HG03045 (cell line): ENCODE data around the gene RAET1L.
A peak's percentile ranks its signal among the peaks of the same experiment; 100 is the strongest.
"Not testable (repeated sequence)": the region's sequence is repeated elsewhere in the genome, so short reads cannot be mapped to it uniquely, and the experiment has no call there.

Experiments
- ATAC-seq: cut with Tn5 transposase; IDR thresholded peaks from one replicate; pipeline ENCODE4 v1.9.1; 2021; ENCODE audit warnings: mild to moderate bottlenecking, moderate library complexity; ENCODE audit not compliant: unreplicated experiment

Gene RAET1L

DNA sequence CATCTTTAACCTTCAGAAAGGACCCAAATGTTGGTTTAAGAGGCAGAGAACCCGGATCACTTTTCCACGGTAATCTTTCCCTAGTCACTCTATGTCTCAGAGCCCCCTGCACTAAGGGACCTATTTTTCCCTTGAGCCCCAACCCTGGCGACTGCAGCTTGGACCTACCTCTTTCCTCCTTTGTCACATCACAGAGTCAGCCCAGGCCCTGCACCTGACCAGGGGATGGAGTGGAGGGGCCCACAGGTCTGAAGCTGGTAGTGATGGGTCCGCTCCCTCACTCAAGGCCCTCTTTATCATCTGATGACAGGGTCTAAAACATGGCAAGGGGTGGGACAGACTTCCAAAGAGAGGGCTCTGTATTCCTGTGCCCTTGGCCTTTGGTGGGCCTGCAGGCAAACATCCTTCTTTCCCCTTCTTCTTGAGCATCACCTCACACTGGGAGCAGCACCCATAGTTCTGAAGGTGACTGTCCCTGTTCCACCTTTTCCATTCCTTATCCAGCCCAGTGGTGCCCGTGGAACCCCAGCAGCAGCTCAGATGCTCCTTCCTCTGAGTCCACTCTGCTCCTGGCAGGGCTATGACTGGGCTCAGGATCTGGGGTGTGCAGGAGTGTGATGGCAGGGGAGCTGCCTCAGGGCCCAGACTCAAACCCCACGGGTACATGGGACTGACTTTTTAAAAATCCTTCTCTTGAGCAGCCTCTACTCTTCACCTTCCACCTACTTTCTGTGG lies 6.3 kb downstream of the RAET1L start:
- ATAC-seq = no peak

DNA sequence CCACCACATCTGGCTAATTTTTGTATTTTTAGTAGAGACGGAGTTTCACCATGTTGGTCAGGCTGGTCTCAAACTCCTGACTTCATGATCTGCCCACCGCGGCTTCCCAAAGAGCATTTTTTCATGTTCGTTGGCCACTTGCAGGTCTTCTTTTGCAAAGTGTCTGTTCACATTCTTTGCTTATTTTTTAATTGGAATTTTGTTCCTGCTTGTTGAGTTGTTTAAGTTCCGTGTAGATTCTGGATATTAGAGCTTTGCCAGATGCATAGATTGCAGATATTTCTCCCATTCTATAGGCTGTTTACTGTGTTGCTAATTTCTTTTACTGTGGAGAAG lies 8.2 kb downstream of the RAET1L start:
- not testable (repeated sequence) for ATAC-seq

DNA sequence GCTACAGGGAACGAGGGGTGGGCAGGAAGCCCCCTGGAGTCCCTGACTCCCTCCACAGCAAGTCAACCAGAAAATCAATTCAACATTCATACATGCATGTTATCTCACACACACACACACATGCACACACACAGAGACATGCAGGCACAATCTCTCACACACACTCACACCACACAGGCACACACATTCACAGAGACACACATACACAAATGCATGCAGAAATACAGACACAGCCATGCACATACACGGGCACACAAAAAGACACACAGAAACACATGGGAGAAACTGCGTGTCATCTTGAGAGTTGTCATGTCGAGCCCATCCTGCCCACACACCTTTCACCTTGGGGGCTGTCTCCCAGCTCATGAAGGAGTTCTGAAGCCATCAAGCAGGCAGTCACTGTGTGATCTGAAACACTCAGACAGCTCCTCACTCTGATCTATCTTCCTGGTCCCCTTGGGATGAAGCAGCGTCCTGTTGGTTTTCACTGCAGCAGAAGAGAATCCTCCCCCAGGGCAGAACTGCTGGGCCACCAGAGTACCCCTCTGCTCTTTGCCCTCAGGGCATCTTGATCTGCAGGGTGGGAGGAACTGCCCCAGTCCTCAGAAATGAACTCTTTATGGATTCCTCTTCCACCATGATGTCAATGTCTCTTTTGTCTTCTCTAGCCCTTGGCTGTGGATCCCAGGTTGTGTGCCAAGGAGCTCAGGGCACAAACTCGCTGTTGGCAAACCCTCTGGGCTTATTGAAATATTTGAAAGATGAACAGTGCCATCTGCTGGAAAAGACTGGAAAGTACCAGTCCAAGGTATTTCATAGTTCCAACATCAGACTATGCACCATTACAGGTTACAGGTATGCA lies 8.8 kb downstream of the RAET1L start:
- ATAC-seq = no peak

DNA sequence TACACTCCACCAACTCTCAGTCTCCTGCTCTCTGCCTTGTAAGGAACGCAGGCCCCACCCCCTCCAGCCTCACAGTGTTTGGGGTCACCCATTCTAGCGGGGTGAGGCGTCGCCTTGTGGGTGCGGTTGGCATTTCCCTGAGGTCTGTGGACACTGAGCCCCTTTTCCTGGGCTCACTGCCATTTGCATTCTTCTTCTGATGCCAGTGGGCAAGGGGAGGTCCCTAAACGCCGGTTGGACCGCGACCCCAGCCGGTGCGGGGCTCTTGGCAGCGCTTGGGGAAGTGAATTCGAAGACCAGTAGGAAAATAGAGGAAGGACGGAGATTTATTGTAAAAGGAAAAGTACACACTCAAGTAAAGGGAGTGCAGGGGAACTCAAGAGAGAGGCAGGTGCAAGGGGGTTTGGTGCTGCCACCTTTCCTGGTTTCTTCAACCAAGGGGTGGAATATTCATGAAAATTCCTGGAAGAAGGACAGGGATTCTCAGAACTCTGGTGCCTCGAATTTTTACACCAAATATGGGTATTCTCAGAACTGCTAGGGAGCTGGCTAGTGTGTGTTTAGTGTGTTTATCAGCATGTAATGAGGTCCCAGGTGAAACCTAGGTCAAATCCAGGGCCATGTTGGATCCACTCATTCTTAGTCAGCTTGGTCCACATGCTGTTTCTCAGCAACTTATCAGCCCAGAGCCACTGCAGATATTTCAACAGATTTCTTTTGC lies 9.9 kb downstream of the RAET1L start:
- not testable (repeated sequence) for ATAC-seq

DNA sequence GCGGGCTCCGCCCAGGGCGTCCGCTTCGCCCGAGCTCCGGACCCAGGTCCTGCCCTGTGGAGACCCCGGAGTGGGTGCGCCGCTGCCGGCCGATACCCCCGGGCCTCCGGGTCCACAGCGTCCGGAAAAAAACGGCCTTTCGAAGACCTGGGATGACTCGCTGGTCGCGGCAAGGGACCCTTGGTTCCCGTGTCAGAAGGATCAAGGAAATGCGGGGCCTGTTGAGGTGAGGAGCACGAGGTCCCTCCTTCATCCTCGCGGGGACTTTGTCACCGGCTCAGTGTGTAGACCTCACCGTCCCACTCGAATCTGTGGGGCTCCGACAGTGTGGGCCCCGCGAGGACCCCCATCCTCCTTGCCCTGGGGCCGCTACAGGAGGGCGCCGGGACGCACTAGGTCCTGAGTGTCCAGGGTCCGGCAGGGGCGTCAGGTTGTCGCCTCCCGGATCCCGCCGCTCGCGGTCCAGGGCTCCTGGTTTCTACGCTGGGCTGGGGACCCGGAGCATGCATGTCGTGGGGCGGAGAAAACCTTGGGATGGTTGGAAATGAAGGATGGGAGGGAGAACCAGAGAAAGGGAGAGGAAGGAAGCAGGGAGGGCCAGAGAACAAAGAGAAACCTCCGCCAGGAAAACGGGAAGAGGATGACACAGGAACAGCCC lies 10.6 kb downstream of the RAET1L start:
- ATAC-seq = not testable (repeated sequence)

DNA sequence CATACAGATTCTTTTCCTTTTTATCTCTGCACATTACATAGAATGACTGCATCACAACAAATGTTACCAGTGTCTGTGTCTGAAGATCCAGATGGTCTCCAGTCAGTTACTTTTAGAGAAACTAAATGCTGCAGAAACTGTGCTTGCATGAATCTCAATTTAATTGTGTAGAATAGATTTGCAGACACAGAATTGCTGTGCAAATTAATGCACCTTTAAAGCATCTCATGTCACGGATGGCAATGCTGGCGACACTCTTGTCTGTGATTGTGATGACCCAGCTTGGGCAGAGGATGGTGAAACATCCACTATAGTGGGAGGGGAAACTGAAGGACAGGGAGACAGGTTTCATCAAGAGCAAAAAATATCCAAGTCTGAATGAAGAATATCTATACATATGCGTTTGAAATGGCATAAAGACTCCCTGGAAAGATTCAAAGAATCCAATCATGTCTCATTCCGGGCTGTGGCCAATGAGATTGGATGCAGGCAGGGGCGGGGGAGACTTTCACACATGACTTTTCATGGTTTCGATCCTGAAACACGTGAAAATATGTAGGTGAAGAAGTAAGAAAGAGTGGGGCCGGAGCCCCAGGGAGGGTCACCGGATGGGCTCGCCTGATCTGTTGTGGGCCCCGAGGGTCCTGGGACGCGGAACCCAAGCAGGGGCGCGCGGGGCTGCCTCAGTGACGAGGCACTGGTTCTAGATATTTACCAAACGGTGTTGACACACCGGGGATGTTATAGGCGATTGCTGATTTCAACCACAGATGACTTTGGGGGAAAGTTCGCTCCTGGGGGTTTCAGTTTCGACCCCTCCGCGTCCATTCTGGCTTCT lies 11.3 kb downstream of the RAET1L start:
- not testable (repeated sequence) for ATAC-seq

DNA sequence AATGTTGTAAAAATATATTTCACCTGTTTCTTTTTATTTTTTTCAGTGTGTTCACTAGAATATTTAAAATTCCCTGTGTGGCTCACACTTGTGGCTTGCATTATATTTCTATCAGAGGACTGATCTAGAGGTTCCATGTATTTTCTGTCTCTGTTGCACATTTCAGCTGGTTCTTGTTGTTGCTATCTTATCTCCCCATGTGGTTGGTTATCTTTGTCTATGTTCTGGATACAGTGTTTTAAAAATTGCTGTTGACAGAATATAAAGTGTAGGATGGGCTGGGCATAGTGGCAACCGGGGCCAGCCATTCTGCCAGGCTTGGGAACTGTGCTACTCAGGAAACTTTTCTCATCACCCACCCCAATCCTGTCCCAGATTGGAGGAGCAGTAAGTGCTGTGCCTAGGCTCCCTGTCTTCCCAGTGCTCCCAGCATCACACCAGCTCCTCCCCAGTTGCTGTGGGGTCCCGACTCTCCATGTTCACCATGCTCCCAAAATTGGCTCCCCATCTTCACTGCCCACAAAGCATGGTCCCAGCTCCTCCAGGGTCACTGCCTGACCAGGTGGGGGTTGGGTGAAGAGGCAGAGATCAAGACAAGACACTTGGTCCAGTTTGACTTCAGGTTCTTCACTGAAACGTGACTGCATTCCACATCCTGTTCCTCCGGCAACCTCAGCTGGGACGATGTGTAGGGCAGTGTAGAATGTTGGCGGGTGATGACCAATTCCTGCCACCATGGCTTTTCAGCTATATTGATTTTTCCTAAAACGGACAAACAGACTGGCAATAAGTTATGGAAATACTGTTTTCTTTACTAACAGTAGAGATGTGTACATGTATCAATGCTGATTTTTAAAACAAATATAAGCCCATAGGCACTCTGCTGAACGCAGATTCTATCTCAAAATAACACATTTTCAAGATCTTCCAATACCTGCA lies 12.2 kb downstream of the RAET1L start:
- not testable (repeated sequence) for ATAC-seq

DNA sequence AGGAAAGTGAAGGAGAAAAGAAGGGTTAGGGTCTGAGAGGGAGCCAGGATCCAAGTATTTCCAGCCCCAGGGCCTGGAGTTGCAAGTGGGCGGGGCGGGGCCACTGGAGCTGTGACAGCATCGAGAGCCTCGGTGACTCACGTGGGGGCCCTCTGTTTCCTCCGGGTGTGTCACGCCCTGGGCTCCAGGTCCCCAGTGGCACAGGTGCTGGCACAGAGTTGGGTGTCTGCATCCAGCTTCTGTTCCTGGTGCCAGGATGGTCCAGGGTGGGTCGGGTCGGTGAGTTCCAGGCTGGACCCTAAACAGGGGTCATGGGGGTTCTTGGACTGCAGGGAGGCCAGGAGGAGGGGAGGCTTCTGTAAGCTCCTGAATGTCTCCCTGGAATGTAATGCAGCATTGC lies 16.7 kb downstream of the RAET1L start:
- no peak for ATAC-seq

DNA sequence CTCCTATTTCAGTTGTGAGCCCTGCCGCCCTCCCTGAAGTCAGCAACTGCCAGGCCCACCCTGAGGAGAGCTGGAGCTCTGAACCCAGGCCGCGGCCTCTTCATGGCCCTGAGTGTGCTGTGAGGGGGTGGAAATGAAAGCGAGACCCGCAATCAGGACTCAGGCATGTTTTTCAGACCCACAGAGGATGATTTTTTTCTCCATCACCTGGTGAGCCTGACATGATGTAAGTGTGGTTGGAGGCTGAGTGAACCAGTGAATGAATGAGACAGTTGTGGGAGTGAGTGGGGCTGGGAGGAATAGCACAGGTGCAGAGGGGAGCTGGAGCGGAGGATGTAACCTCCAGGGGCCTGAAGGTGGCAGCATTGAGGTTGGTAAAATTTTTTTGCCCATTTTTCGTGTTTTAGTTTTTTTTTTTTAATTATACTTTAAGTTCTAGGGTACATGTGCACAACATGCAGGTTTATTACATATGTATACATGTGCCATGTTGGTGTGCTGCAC lies 18.3 kb downstream of the RAET1L start:
- no peak for ATAC-seq

DNA sequence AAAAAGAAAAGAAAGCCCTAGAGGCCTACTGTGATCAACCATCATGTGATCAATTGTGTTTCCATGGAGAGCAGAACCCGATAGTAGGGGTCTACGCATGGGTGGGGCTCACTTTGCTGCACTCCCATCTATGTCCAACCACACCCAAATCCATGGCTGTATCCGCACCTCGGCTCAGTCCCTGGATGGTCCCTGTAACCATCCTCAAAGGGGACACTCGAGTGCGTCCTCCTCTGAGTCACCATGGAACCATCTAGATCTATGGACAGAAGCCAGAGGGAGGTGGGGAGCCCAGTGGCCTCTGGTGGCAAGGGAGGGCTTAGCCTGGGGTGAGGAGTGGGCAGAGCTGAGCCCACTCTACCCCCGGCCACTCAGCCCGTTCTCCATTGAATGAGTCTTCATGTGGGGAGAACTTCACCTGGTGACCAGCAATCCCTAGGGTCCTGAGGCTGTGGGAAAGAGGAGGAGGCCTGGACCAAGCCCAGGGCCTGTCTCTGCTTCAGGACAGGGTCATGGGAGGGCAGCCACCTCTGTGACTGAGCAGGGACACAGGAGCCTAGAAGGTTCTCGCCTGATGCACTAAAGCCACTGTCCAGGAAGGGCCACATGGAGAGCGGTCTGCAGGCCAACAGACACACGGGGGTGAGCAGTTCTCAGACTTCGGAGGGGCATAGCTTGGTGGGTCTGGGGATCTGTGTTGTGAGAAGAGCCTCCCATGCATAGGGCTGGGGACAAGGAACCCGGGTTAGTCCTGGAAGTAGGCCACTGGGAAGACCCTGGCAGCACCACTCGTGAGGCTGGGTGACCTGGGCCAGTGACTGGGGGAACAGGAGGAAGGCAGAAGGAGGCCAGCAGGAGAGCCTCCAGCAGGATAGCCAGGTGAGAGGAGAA lies 19.3 kb downstream of the RAET1L start:
- ATAC-seq = no peak

DNA sequence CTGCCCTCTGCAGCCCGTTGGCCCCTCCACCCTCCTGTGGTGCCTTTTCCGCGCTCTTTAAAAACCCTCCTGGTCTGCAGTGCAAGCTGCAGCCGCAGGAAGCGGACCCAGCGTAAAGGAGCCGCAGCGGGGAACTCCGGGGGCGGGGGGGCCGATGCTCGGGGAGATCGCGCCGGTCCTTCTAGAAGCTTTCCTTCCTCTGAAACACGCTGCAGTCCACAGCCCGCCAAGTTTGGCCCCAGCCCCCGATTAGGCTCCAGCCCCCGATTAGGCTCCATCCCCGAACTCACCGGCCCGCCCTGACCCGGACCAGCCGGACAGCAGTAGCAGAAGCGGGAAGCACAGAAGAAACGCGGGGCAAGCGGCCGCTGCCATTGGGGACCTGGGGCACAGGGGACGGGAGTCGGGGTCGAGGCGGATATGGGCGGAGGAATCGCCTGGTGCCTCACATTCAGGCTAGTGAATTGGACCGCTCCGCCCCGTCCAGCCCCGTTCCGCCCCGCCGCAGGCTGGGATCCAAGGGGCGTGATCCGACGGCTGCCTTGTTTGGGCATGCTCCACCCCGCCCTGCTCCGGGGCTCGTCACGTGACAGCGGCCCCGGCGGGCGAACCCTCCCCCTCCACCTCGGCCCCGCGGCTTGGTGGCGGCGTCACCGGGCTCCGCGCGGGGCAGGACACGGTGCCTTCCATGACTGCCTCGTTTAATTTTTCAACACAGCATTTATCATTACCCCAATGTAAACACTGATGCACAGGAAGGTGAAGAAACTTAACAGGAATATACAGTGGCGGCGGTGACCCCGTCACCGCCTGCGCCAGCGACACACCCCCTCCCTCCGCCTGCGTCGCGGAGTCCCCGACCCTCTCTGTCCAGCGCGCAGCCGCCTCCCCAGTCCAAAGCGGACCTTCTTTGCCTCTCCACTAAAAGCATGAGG lies 20.3 kb downstream of the RAET1L start:
- ATAC-seq = peak; percentile 71

DNA sequence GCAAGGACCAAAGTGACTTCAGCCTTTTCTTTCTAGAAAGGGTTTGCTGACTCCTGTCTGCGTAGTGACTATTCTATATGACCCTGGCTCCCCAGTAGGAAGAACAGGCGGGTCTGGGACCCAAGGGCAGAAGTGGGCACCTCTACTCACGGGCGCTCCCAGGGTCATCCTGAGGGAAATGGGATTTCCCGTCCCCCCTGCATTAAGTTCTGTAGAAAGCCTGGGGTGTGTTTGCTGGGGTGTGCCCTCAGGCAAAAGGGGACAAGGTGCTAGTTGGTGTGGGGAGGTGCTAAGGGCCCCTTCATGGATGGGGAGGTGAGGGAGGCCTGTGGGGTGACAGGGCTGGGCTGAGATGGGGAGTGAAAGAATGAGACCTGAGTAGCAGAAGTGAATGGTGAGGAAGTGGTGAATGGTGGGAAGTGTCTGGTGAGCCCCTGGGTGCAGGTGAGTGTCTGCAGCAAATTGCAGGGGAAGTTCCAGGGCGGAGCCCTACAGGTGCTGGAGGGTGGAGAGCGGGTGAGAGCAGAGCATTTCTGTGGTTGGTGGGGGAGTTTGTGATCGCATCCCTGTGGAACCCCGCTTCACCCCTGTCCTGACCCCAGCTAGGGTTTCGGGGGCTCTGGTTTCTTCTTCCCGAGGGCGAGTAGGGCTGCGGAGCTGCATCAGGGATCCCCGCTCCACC lies 21.1 kb downstream of the RAET1L start:
- no peak for ATAC-seq

DNA sequence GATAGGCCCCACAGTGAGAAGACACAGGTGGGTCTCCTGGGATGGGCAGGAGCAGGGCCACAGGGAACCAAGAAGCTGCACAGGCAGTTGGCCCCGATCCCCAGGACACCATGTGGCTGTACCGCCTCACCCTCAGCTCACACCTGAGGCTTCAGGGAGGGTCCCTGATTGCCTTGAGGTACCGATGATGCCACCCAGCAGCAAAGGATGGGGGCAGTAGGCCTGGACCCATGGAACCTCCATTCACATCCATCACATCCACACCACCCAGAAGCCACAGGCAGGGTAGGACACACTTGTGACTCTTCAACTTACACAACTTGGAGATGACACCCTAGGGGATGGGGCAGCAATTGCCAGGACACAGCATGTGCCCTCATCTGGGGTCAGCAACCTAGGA lies 21.7 kb downstream of the RAET1L start:
- not testable (repeated sequence) for ATAC-seq

DNA sequence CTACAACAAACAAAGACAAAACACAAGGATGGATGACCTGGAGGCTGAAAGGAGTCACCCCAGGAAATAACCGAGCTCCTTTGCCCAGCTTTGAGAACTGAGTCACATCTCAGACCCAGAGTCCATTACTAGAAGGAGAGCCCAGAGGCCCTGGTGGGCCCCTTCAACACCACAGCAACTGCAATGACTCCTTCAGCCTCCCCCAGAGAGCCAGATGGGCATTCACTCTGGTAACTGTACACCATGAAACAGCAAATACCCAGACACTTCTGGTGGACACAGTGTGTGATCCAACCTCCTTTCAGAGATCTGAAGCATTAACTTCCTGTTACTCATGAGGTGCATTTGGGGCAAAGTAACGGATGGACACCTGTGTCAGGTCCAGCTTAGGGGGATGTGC lies 22.6 kb downstream of the RAET1L start:
- ATAC-seq = no peak

DNA sequence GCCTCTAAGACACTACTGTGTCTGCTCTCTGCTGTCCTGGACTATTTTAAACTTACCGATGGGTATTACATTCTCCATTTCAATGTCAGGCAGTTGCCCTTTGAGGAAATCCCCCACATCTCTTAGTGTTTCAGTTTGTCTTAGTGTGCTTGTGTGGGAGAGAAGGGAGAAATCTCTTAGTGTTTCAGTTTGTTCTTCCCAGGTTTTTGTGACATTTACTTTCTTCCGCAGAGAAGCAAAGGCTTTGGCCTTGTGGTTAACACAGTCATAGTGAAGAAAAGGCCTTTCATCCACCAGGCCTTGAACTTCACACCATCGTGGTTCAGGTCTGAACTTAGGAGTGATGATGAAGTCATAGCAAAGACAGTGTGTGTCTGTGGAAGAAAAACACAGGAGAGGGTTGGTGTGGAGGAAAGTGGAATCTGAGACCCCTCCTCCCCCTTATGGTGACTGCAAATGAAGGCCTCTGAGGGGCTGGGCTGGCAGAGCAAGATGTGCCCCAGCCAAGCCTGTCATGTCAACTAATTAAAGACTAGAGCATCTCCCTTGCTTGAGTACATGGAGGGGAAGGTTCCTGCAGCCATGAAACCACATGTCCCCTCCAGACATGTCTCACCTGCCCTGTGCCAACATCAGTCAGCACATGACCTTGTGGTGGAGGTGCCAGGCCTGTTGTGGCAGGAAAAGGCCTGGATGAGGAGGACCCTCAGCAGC lies 23.9 kb downstream of the RAET1L start:
- peak; percentile 48 for ATAC-seq

DNA sequence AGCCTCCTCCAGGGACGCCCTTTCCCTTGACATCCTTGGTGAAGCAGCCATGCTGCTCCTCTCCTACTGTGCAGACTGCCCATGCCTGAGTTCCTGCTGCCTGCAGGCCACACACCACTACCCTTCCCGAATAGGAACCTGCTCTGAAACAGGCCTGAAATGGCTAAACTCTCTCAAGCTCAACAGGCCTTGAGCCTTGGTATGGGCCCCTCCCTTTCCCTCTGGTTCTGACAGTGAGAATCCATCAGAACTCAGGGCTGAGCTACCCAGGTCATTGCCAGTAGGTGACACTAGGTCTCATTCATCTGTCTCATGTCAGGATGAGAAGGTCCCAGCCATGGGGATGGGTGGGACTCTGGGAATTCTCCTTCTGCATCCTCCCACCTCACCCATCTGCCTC lies 25.7 kb downstream of the RAET1L start:
- ATAC-seq = no peak
